Measurements from ENCODE around the gene OSBPL7.

Gene OSBPL7

GRCh38 chr17:47821424-47822391 is at the start of gene OSBPL7:
OSBPL7 (minus strand) TSS chr17:47821794; CDS start chr17:47820278, 1,516 bp downstream.
- peak; percentile 56 to 69 for DNase-seq (ENCODE audit: low read depth in 2 of 2)

DNA sequence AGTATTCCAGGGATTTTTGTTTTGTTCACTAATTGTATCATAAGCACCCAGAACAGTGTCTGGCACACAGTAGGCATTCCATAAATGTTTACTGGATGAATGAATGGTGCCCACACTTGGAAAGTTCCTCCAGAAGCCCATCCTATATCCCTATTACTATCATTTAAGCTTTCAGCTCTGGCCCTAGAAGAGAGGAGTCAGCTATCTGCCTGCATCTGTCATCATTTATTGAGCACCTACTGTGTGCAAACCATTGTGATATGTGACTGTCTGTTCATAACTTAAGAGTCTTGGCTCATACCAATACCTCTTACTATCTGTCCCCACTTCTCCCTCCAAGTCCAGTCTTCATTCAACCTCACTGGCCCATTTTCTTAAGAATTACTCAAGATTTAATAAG is 49.5 kb upstream of the OSBPL7 start:
- DNase-seq (ENCODE audit: low read depth in 2 of 2) = no peak

DNA sequence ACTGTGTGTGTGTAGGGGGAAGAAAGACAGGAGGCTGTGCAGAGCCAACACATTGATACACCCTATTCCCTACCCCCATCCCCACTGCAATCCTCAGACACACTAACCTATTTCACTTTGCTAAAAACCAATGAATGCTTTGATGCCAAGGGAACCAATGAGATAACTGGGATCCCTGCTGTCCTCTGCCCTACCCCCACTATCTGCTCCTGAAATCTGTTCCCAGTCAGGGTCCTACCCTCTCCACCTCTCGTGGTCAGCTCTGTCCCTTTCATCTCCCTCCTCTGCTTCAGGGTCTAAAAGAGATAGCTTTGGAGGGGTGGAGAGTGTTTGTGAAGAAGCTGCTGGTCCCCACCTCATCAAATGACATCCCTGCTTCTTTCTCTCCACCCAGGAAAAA is 48.5 kb upstream of the OSBPL7 start:
- no peak for DNase-seq (ENCODE audit: low read depth in 2 of 2)

DNA sequence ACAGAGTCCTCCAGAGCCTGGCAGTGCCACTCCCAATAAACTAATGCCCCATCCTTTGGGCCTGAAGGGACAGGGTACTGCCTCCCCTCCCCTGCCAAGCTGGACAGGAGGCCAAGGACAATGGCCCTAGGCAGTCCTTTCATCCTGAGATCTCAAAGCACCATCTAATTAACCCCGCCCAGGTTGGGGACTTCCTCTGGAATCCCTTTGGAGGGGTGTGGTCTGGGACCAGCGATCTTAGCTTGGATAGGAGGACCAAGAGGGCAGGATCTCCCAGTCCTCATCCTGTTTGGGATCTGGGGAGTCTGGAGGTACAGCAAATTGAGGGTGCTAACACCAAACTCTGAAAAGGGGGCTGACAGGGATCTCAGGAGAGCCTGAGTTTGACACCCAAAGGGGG is 47.5 kb upstream of the OSBPL7 start:
- no peak for DNase-seq (ENCODE audit: low read depth in 2 of 2)

DNA sequence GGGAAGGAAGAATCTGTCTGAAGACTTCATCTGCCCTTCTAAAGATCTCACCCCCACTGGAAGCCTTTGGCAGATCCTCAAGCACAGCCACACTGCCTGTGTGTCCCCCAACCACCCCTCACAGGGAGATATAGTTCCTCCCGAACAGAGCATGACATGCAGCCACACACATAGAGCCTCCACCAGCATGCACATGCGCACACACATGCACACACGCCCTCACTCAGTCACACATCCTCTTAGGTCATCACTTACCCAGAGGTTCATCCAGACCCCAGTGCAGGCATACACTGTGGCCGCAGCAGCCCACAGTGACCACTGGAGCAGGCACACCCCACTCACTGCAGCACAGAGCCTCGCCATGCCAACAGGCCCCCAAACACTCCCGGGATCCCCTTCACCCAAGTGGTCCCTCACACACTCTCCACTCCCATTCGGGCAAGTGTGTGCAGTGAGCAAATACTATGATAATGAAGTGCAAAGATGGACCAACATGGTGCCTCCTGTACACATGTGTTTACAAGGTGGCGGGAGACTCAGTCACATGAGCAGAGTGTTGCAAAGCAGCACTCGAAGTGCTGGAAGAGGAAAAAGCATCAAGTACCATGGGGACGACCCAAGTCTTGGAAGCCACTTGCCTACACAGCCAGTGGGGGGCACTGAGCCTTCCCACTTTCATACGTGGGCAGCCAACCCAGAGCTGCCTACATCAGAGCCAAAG is 46.4 kb upstream of the OSBPL7 start:
- DNase-seq (ENCODE audit: low read depth in 2 of 2) = no peak

DNA sequence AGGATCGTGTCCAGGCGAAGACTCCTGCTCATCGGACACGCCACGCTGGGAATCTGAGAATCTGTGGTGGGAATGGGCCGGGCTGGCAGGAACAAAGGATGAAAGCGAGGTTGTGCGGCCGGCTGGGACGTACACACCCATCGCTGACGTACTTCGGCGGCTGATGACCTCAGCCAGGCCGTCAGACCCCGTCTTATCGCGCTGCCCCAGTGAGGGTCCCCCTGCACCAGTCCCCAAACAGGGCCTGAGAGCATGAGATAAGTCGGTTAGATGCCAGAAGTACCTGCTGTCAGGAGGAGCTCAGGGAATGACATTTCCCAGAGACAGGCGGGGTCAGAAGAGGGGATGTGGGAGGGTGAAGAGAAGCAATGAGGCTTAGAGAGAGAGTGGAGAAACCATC is 45.3 kb upstream of the OSBPL7 start:
- no peak for DNase-seq (ENCODE audit: low read depth in 2 of 2)

GRCh38 chr17:47864791-47865216 is 43.2 kb upstream of the OSBPL7 start:
- DNase-seq (ENCODE audit: low read depth in 2 of 2) = no peak

DNA sequence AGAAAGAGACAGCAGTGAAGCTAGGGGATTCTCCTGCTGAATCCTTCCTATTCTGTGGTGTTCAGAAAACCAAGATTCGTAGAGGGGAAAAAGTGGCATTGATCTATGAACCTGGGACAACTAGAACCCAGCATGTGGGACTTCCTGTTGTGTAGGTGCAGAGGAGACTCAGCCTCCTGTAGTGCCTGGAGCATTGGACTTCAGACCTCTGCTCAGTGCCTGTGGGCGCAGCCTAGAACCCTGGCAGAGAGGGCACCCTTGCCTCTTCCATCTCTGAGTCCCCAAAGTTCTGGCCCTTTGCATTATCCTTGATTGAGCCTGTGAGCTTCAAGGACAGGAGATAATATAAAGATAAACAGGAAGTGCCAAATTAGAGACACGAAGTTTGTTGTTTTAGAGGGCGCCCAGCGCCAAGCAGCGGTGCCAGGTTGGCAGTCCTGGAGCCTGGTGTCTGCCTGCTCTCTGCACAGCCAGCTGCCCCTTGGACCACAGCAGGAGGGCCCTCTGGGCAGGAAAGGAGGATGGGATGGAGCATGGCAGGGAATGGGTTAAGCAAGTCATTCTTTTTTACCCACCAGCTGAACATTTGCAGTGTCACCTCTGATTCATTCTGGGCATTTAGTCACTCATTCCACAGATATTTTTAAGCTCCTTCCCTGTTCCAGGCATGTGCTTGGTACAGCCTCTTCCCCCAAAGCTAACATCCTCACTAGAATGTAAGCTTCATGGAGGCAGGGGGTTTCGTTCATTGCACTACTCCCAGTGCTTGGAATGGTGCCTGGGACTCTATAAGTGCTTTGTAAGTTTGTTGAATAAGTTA is 41.2 kb upstream of the OSBPL7 start:
- no peak for DNase-seq (ENCODE audit: low read depth in 2 of 2)

- no peak for DNase-seq (ENCODE audit: low read depth in 2 of 2)
These were observed 38.8 kb upstream of the OSBPL7 start for GRCh38 chr17:47860386-47860785.

DNA sequence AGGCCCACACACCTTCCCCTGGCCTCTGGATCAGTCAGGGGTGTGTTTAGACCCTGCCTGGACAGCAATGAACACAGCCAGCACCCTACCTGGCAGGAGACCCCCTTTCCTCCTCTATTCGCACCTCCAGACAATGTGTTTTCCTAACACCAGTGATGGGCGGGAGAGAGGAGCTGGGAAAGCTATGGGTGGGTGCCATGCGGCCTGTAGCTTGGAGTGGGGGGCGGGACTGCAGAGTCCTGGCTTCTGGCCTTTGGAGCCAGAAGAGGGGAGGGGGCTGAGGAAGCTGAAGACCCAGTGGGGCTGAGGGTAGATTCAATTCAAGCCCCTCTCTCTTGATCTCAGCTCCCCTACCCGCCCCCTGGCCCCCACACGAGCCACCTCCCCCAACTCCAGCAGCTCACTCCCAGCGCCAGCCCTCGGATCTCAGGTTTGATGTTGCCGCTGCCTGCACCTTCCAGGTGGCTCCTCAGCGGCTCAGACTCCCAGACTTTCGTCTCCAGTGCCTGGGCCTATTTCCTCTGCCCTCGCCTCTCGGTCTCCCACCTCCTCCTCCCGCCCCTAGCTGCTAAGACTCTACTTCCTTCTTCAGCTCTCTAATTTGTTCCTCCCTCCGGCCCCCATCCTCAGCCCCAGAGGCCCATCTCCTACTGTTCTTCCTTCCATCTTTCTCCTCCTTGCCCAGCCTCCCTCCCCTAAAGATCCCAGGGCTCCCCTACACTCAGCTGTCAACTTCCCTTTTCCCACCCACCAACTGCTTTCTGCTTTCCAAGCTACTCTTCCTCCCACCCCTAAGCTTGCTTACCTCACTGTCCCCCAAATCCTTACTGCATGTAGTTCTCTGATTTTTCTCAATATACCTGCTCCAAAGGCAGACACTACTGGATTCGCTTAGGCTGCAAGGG is 36.2 kb upstream of the OSBPL7 start:
- no peak for DNase-seq (ENCODE audit: low read depth in 2 of 2)

- DNase-seq (ENCODE audit: low read depth in 2 of 2) = no peak
These were observed 35.2 kb upstream of the OSBPL7 start for GRCh38 chr17:47856830-47857229.

DNA sequence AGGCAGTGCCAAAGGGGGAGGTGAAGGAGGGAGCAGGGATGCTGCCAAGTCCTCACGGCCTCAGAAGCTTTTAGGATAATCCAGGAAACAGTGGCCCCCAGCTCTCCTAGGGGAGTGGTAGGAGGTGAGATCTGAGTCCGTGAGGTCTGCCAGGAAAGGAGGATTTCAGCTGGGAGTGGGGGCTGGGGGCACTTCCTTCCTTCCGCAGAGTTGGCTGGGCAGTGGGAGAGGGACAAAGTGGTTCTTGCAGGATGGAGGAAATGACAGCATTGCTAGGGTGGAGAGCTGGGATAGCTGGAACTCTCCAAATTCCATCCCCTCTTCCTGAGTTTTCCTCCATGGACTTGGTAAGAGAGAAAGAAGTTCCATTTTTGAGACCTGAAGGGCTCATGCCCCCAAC is 34.1 kb upstream of the OSBPL7 start:
- no peak for DNase-seq (ENCODE audit: low read depth in 2 of 2)

DNA sequence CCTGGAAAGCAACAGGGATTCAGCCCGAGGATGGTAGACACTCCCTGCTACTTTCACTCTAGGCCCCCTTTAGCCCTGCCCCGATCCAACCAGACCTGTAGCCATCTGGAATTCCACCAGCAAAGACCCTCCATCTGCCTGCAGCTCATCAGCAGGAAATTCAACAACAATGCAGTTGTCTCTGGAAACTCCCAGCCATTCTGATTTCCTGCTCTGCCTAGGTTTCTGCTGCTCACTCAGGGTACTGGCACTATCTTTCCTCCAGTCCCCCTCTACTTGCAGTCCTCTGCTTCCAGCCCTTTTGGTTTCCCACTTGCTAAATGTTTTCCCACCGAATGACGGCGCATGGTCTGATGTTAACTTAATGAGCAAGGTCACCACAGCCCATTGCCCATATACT is 32.0 kb upstream of the OSBPL7 start:
- DNase-seq (ENCODE audit: low read depth in 2 of 2) = no peak

DNA sequence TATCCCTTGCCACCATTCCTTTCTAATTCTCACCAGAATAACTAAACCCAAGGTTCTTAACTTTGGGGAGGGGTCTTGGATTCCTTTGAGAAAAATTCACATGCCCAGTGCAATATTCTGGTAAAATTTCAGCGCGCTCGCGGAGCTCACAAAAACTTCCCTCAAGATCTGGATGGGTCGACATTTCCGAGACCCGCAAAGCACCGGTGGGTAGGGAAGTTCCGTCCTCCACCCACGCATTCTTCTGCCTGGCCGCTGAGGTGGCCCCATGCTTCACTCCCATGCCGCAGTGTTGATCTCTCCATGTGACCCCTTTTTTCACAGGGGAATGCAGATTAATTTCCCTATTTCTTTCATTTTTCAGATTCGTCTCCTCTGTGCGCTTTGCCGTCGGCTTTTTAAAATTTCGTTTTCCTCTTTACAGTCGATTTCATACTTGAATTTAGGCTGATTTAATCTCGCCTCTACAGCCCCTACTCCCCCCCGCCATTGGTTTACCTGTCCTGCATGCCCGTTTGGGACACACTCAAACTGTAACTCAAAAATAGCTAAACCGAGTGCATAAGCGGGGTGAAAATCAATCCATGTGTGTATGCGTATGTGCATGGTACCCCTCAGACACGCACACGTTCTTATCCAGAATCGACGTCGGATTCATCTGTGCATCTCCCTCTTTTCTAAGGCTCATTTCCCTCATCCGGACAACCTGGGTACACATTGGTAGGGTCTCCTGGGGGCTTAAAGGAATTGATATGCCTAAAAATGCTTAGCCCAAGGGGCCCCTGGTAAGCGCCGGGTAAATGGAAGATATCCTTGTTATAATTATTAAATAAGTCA is 30.7 kb upstream of the OSBPL7 start:
- no peak for DNase-seq (ENCODE audit: low read depth in 2 of 2)

DNA sequence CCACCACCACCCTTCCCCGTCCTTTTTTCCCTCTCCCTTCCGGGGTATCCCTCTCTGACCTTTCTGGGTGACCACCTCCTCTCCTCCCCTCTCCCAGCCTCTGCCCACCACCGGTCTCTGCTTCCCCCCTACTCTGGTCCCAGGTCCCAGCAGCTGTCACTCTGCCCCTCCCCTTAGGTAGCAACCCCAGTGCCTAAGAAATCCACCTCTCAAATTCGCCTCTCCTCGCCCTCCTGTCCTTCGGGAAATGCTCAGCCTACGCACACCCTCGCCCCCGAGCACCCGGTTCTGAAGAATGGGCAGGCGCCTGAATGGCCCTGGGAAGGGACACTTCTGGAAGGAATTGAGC is 30.1 kb upstream of the OSBPL7 start:
- DNase-seq (ENCODE audit: low read depth in 2 of 2) = no peak

- peak; percentile 30 to 57 for DNase-seq (ENCODE audit: low read depth in 2 of 2)
These were observed 29.3 kb upstream of the OSBPL7 start, which contains the start of gene SP6 for GRCh38 chr17:47850692-47851573. SP6 (minus strand) TSS chr17:47851163; CDS start chr17:47848429, 2,734 bp downstream.

GRCh38 chr17:47850373-47850691 is 28.7 kb upstream of the OSBPL7 start:
- no peak for DNase-seq (ENCODE audit: low read depth in 2 of 2)

DNA sequence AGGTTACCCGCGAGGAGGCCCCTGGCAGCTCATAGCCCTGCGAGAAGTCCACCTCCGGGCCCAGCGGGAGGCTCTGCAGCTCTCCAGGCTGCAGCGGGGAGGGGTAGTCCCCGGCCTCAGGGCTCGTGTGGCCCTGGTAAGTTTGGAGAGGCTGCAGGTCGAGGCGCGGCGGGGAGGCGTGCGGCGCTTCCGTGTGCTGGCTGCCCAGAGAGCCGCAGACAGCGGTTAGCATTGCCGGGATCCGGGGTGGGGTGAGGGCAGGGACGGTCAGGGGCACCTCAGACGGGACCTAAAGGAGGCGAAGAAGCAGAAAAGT is 26.6 kb upstream of the OSBPL7 start:
- no peak for DNase-seq (ENCODE audit: low read depth in 2 of 2)
